Upper lobe of right lung (tissue), 1 donor: ENCODE results near the gene LRRC8B. TPM values are rescaled to one million over a fixed set of nuclear protein-coding genes. Genes with fewer than 3 reads are reported as not detected.
A peak's percentile ranks its signal among the peaks of the same experiment; 100 is the strongest.
"Not testable (repeated sequence)": the region's sequence is repeated elsewhere in the genome, so short reads cannot be mapped to it uniquely, and the experiment has no call there.

Experiments used
- ATAC-seq: fragments of 200-7000 bp; cut with Tn5 transposase; one replicate; pipeline ENCODE4 v1.9.1; 2020; ENCODE audit warnings: mild to moderate bottlenecking, moderate library complexity
- DNase-seq: peaks from one replicate; pipeline ENCODE4 v3.0.0-alpha.2; 2020
- H3K27ac ChIP-seq: fragments of 200-600 bp; one replicate; pipeline ENCODE4 v1.8.0; 2022
- H3K27me3 ChIP-seq: fragments of 200-600 bp; one replicate; pipeline ENCODE4 v1.8.0; 2022; ENCODE audit warnings: mild to moderate bottlenecking
- H3K36me3 ChIP-seq: fragments of 200-600 bp; one replicate; pipeline ENCODE4 v1.8.0; 2022
- H3K4me1 ChIP-seq: fragments of 200-600 bp; one replicate; pipeline ENCODE4 v1.8.0; 2022
- H3K4me3 ChIP-seq: fragments of 200-600 bp; one replicate; pipeline ENCODE4 v1.8.0; 2022; ENCODE audit warnings: mild to moderate bottlenecking
- H3K9me3 ChIP-seq: fragments of 200-600 bp; one replicate; pipeline ENCODE4 v1.8.0; 2022
- intact Hi-C: fragments of 100-400 bp; cut with DNase I; formaldehyde crosslinking; loops from one replicate; pipeline ENCODE4 v1.11.0; 2022
- total RNA-seq: library from RNA; stranded (reverse); fragmentation: NEBNext Ultra II Directional; extraction: Animal tissue kit (Norgen Biotek cat#: 25700); gene quantifications from one replicate; pipeline ENCODE4 v1.2.1, GENCODE V29; 2021
- TF ChIP-seq, protein P1 (sequence below): fragments of 200-600 bp; IDR thresholded peaks from one replicate; pipeline ENCODE4 v1.8.0; 2022; ENCODE audit warnings: antibody characterized with exemption
- donor health status: DM: no; HTN: yes; CAD: no; lungs with severe emphysema.

Gene LRRC8B
- total RNA-seq, 1 donor from 2014 or later = 22.3 TPM

DNA sequence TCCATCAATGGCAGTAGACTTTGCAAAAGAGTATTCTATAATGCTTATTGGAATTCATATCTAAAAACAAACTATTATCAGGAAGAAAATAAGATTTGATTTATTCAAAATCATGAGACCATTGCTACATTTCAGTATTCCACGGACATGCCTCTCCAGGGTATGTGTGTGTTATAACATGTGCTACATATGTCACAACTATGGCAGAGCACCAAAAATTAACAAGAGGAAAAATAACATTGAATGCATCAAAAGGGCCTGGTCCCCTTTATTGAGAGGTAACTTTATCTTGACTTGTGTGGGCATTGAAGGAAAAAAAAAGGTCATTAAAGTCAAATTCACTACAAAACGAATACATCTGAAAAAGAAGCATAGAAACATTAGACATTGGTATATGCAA, 22.6 kb upstream of the LRRC8B start:
- H3K9me3 ChIP-seq = no peaks in the 10 kb centered on the region
- H3K36me3 ChIP-seq = no peaks in the 10 kb centered on the region
- H3K4me1 ChIP-seq = no peaks in the 10 kb centered on the region
- intact Hi-C loops = no loop called here
- DNase-seq (no peak), ATAC-seq (no peak)
- H3K4me3 ChIP-seq = no peak overlapping the region
- H3K27ac ChIP-seq = no peak overlapping the region
- TF ChIP-seq, protein P1, sequence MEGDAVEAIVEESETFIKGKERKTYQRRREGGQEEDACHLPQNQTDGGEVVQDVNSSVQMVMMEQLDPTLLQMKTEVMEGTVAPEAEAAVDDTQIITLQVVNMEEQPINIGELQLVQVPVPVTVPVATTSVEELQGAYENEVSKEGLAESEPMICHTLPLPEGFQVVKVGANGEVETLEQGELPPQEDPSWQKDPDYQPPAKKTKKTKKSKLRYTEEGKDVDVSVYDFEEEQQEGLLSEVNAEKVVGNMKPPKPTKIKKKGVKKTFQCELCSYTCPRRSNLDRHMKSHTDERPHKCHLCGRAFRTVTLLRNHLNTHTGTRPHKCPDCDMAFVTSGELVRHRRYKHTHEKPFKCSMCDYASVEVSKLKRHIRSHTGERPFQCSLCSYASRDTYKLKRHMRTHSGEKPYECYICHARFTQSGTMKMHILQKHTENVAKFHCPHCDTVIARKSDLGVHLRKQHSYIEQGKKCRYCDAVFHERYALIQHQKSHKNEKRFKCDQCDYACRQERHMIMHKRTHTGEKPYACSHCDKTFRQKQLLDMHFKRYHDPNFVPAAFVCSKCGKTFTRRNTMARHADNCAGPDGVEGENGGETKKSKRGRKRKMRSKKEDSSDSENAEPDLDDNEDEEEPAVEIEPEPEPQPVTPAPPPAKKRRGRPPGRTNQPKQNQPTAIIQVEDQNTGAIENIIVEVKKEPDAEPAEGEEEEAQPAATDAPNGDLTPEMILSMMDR = no peak
- H3K27me3 ChIP-seq = no peaks in the 10 kb centered on the region

DNA sequence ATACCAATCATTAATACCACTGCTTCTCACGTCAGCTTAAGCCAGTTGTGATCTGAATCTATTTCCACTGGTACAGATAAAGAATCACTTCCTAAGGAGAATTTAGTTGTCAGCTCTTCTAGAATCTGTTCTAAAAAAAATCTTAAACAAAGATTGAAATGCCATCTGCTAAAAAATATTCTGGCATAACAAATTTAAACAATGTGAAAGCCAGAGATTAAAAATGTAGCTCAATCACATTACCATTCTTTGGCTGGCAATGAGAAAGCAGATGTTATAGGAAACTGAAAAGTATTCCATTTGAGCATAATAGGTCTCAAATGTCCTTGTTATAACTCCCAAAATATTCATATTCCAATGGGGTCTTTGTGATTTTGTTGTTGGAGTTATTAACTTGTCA, 21.7 kb upstream of the LRRC8B start:
- no peak for ATAC-seq
- intact Hi-C loops = no loop called here

DNA sequence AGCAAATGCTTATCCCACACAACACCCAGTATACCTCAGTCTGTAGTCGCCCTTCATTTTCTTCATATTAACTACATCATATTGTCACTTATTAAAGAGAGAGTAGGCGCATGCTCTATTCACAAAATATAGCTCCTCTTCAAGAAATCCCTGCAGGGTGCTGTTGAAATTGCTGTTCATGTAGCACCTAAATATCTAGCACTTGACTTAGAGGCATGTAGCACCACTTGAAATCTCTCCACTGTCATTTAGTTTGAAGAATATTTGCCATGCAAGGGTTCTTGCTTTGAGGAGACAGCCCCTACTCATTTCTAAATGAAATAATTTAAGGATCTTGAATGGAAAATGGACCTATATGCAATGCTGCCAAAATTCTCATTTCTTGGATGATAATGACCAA, 20.9 kb upstream of the LRRC8B start:
- no peaks in the 10 kb centered on the region for H3K9me3 ChIP-seq
- DNase-seq = no peak
- no peaks in the 10 kb centered on the region for H3K36me3 ChIP-seq
- TF ChIP-seq, protein P1 = no peak
- H3K4me3 ChIP-seq = no peak overlapping the region
- ATAC-seq = no peak
- no peak overlapping the region for H3K27ac ChIP-seq
- intact Hi-C loops = no loop called here
- H3K27me3 ChIP-seq = no peaks in the 10 kb centered on the region
- no peaks in the 10 kb centered on the region for H3K4me1 ChIP-seq

More for the DNA sequence above, 21.7 kb upstream of the LRRC8B start:
- Histone ChIP-seq H3K36me3 (no peaks in the 10 kb centered on the region), H3K9me3 (no peaks in the 10 kb centered on the region), H3K27ac (no peak overlapping the region), H3K4me3 (no peak overlapping the region), H3K4me1 (no peaks in the 10 kb centered on the region), H3K27me3 (no peaks in the 10 kb centered on the region)
- TF ChIP-seq, protein P1 = no peak
- no peak for DNase-seq

DNA sequence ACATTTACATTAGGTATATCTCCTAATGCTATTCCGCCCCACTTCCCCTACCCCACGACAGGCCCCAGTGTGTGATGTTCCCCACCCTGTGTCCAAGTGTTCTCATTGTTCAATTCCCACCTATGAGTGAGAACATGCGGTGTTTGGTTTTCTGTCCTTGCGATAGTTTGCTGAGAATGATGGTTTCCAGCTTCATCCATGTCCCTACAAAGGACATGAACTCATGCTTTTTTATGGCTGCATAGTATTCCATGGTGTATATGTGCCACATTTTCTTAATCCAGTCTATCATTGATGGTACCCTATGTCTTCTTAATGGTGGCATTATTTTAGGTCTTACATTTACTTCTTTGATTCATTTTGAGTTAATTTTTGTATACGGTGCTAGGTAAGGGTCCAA, 14.6 kb upstream of the LRRC8B start:
- ATAC-seq, H3K4me1 ChIP-seq, H3K36me3 ChIP-seq, H3K27me3 ChIP-seq, H3K4me3 ChIP-seq, H3K27ac ChIP-seq, DNase-seq, H3K9me3 ChIP-seq: not testable (repeated sequence)
- intact Hi-C loops = loop anchor here (10.0 kb wide), 1 partner anchor 65 kb away; no protein-coding TSS in a partner anchor

DNA sequence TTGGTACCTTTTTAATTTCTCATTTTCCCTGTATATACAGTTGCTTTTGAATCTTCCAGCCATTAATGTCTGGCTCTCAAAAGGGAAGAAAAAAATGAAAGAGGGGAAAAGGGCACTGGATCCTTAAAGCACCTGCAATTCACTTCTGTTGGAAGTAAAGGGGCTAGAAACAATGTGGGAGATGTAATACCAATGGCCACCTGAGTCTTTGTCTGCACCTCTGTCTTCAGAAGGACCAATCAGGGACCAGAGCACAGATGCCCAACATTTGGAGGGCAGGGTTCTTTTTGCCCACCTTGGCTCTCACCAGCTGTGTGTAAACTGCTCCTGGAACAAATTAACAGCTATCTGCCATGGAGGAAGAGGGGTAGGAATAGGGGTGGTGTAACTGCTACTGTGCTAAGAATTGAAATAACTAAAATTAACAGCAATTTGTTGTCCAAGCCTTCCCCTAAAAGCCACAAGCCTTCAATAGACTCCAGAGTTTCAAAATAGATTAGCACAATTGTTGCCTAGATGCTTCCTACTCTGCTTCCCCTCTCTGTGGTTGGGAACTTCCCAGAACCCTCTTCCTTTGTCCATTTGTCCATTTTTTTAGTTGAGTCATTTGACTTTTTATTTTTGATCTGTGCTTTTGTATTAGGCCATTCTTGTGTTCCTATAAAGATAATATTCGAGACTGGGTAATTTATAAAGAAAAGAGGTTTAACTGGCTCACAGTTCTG, 11.5 kb upstream of the LRRC8B start:
- intact Hi-C loops = loop anchor here (10.0 kb wide), 1 partner anchor 62 kb away; no protein-coding TSS in a partner anchor
- no peaks in the 10 kb centered on the region for H3K27me3 ChIP-seq
- H3K36me3 ChIP-seq = no peaks in the 10 kb centered on the region
- no peak for DNase-seq
- TF ChIP-seq, protein P1 = no peak
- H3K27ac ChIP-seq = no peak overlapping the region
- no peaks in the 10 kb centered on the region for H3K9me3 ChIP-seq
- peak; percentile 49 for ATAC-seq
- H3K4me1 ChIP-seq = no peaks in the 10 kb centered on the region
- H3K4me3 ChIP-seq = no peak overlapping the region

DNA sequence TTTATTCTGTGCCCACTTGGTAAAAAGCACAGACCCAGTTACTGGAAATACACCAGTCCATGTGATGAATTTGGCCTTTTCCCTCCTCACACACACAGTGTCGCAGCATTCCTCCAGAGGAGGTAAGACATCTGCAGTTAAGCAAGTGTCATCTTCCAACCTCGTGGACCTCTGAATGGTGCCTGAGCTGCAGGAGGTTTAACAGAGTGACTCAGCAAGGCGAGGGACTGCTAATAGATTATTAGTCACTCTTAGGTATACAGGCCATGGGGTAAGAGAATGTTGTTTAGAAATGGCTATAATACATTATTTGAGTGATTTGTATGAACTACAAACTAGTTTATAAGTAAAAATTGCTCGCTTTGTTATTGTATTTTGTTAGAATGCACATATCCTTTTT, 8.6 kb upstream of the LRRC8B start:
- TF ChIP-seq, protein P1 = no peak
- Histone ChIP-seq H3K36me3 (no peaks in the 10 kb centered on the region), H3K4me1 (no peaks in the 10 kb centered on the region), H3K27ac (no peak overlapping the region), H3K27me3 (no peaks in the 10 kb centered on the region), H3K9me3 (no peaks in the 10 kb centered on the region), H3K4me3 (no peak overlapping the region)
- DNase-seq (no peak), ATAC-seq (no peak)
- intact Hi-C loops = loop anchor here (10.0 kb wide), 1 partner anchor 59 kb away; no protein-coding TSS in a partner anchor
